ENCODE data around the gene PSRC1. TPM values are rescaled to one million over a fixed set of nuclear protein-coding genes. Genes with fewer than 3 reads are reported as not detected.

Gene PSRC1
- total and polyA plus RNA-seq, 7 donors, result 2.3 to 13.6 (median 6.9) TPM

- Histone ChIP-seq H3K4me1 (peaks cover 0 to 35% (median 32%) of the 10 kb centered on the region in 4 donors), H3K4me3 (peak overlapping the region; percentile 34 to 85 (median 66)), H3K9me3 (no peaks in the 10 kb centered on the region), H3K27ac (peak overlapping the region; percentile 39 to 58 (median 53)), H3K36me3 (no peaks in the 10 kb centered on the region), H3K27me3 (no peaks in the 10 kb centered on the region)
- WGBS, 2 donors, result 2 to 3% methylated on average over 80 of the region's 80 CpGs
- intact Hi-C loops (cut with DNase I), result no loop called here
- TF ChIP-seq POLR2AphosphoS5 (IDR thresholded peaks at IDR 0.05), result no peak
- TF ChIP-seq POLR2A (IDR thresholded peaks at IDR 0.05), result no peak
- TF ChIP-seq EP300 (IDR thresholded peaks at IDR 0.05), result no peak
- peak; percentile 52 for DNase-seq
These were observed 33.1 kb downstream of the PSRC1 start for GRCh38 chr1:109249654-109250401.

GRCh38 chr1:109248797-109249629 lies 33.9 kb downstream of the PSRC1 start, which contains the start of gene CELSR2:
TSS of gene CELSR2 (plus strand) at chr1:109249539. CDS start at chr1:109250080, 541 bp downstream.
- H3K4me1 ChIP-seq, result peaks cover 0 to 27% (median 24%) of the 10 kb centered on the region in 4 donors
- no peaks in the 10 kb centered on the region for H3K36me3 ChIP-seq
- DNase-seq, result peak; percentile 69
- intact Hi-C loops (cut with DNase I), result no loop called here
- peak within 1 kb of the TSS; percentile 34 to 85 (median 66) for H3K4me3 ChIP-seq
- peak within 1 kb of the TSS; percentile 39 to 58 (median 53) for H3K27ac ChIP-seq
- H3K9me3 ChIP-seq, result no peaks in the 10 kb centered on the region
- TF ChIP-seq POLR2AphosphoS5 (IDR thresholded peaks at IDR 0.05) (peak; percentile 7 to 53 (median 16)), CTCF (IDR thresholded peaks at IDR 0.05) (no peak), EP300 (IDR thresholded peaks at IDR 0.05) (no peak)
- no peaks in the 10 kb centered on the region for H3K27me3 ChIP-seq
- 15 to 16% methylated on average over 49 of the region's 49 CpGs for WGBS, 2 donors

GRCh38 chr1:109248444-109248796 lies 34.5 kb downstream of the PSRC1 start:
- Histone ChIP-seq H3K36me3 (no peaks in the 10 kb centered on the region), H3K4me3 (no peak overlapping the region), H3K27ac (no peak overlapping the region), H3K9me3 (no peaks in the 10 kb centered on the region), H3K4me1 (peaks cover 0 to 21% (median 18%) of the 10 kb centered on the region in 4 donors), H3K27me3 (no peaks in the 10 kb centered on the region)
- intact Hi-C loops (cut with DNase I), result no loop called here
- no peak for TF ChIP-seq EP300 (IDR thresholded peaks at IDR 0.05)
- no peak for TF ChIP-seq CTCF (IDR thresholded peaks at IDR 0.05)
- TF ChIP-seq POLR2AphosphoS5 (IDR thresholded peaks at IDR 0.05), result no peak
- TF ChIP-seq POLR2A (IDR thresholded peaks at IDR 0.05), result no peak
- WGBS, 2 donors, result 95 to 96% methylated on average over 7 of the region's 7 CpGs
- no peak for DNase-seq

GRCh38 chr1:109247401-109248365 lies 35.3 kb downstream of the PSRC1 start:
- peaks cover 0 to 15% (median 13%) of the 10 kb centered on the region in 4 donors for H3K4me1 ChIP-seq
- no peaks in the 10 kb centered on the region for H3K36me3 ChIP-seq
- intact Hi-C loops (cut with DNase I), result no loop called here
- TF ChIP-seq EP300 (IDR thresholded peaks at IDR 0.05), result no peak
- no peak for TF ChIP-seq CTCF (IDR thresholded peaks at IDR 0.05)
- TF ChIP-seq POLR2AphosphoS5 (IDR thresholded peaks at IDR 0.05), result no peak
- TF ChIP-seq POLR2A (IDR thresholded peaks at IDR 0.05), result no peak
- H3K9me3 ChIP-seq, result no peaks in the 10 kb centered on the region
- H3K27ac ChIP-seq, result no peak overlapping the region
- peak; percentile 44 for DNase-seq
- H3K4me3 ChIP-seq, result no peak overlapping the region
- 90 to 91% methylated on average over 8 of the region's 8 CpGs for WGBS, 2 donors
- H3K27me3 ChIP-seq, result no peaks in the 10 kb centered on the region

Measured in sigmoid colon (tissue), 7 donors.